HCT116 (cell line): ENCODE results near the gene ABHD12. TPM values are rescaled to one million over a fixed set of nuclear protein-coding genes. Genes with fewer than 3 reads are reported as not detected.

Experiments used
- ATAC-seq: fragments of 200-7000 bp; cut with Tn5 transposase; 2 replicates; pipeline ENCODE4 v1.9.1; 2020; ENCODE audit warnings: mild to moderate bottlenecking, moderate library complexity
- BruUV-seq: library from RNA; stranded (reverse); fragments of 400-500 nt; replicated peaks from 2 replicates; lab custom pipeline; 2021; lab: Mats Ljungman, UMichigan
- CTCF ChIA-PET: fragments of 300-600 bp; sonication (Branson Sonifier 250); formaldehyde crosslinking; loops from one replicate; lab custom pipeline; 2021; ENCODE audit warnings: antibody characterized with exemption; lab: Charles Lee
- POLR2A ChIA-PET: fragments of 300-600, 350-600 bp; sonication (Branson Sonifier 250); formaldehyde crosslinking; loops from one replicate; lab custom pipeline; 2021; ENCODE audit warnings: antibody characterized with exemption; lab: Charles Lee
- RAD21 ChIA-PET, 2 experiments: fragments of 300-600 bp; sonication (Branson Sonifier 250); formaldehyde crosslinking; loops; one replicate each; lab custom pipeline; 2023; ENCODE audit warnings: low total read pairs in 2 of 2; ENCODE audit not compliant: uncharacterized antibody in 2 of 2, unreplicated experiment in 2 of 2, low non-redundant PET in 1 of 2; lab: Charles Lee
- DNase-seq: peaks from one replicate; pipeline ENCODE4 v3.0.0-alpha.2; 2010; ENCODE audit warnings: low read depth, low spot score
- H2AFZ ChIP-seq: fragments of 200-600 bp; shearing (Covaris generic), sonication (generic); 2 replicates; pipeline ENCODE4 v1.6.1; 2017; ENCODE audit warnings: low read depth, mixed run types, mixed read lengths, antibody characterized with exemption, low read length; ENCODE audit not compliant: poor library complexity, severe bottlenecking
- H3K27ac ChIP-seq: 2 replicates; pipeline ENCODE4 v1.5.1; 2012; ENCODE audit warnings: low read depth, low read length
- H3K27me3 ChIP-seq: fragments of 200-600 bp; sonication (generic); 2 replicates; pipeline ENCODE4 v1.6.1; 2016; ENCODE audit warnings: mixed run types, low read length, mixed read lengths; ENCODE audit not compliant: insufficient read depth
- H3K36me3 ChIP-seq, 2 experiments: fragments of 200-500 bp in 1 of 2; fragments of 200-600 bp in 1 of 2; sonication (Bioruptor generic) in 1 of 2; sonication (generic) in 1 of 2; 2 replicates each; pipeline versions ENCODE4 v1.5.1 to v1.6.1; 2014 to 2016; ENCODE audit warnings: low read length in 2 of 2, inconsistent platforms in 1 of 2, mixed read lengths in 1 of 2, mixed run types in 1 of 2; ENCODE audit not compliant: insufficient read depth in 2 of 2, control insufficient read depth in 1 of 2
- H3K4me1 ChIP-seq, 2 experiments: fragments of 200-600 bp in 1 of 2; sonication (generic) in 1 of 2; 2 replicates each; pipeline versions ENCODE4 v1.5.1 to v1.6.1; 2012 to 2017; ENCODE audit warnings: low read length in 2 of 2, inconsistent platforms in 1 of 2, mild to moderate bottlenecking in 1 of 2, mixed read lengths in 1 of 2, mixed run types in 1 of 2, moderate library complexity in 1 of 2; ENCODE audit not compliant: insufficient read depth in 2 of 2, control insufficient read depth in 1 of 2
- H3K4me2 ChIP-seq: fragments of 200-600 bp; sonication (generic); 2 replicates; pipeline ENCODE4 v1.6.1; 2017; ENCODE audit warnings: mixed run types, low read length, mixed read lengths
- H3K4me3 ChIP-seq, 2 experiments: fragments of 200-600 bp in 1 of 2; sonication (generic) in 1 of 2; replicated peaks in 1 of 2; 2 replicates each; pipeline ENCODE4 v1.5.1; 2011 to 2016; ENCODE audit warnings: low read length in 2 of 2, control low read depth in 1 of 2, low read depth in 1 of 2, mild to moderate bottlenecking in 1 of 2, mixed read lengths in 1 of 2, mixed run types in 1 of 2
- H3K79me2 ChIP-seq: fragments of 200-600 bp; sonication (generic); 2 replicates; pipeline ENCODE4 v1.6.1; 2017; ENCODE audit warnings: mild to moderate bottlenecking, mixed run types, low read length, moderate library complexity, mixed read lengths; ENCODE audit not compliant: insufficient read depth
- H3K9ac ChIP-seq: fragments of 200-600 bp; sonication (generic); 2 replicates; pipeline ENCODE4 v1.6.1; 2016; ENCODE audit warnings: low read length, mixed read lengths
- H3K9me2 ChIP-seq: fragments of 200-600 bp; sonication (generic), shearing (Covaris generic); 2 replicates; pipeline ENCODE4 v1.6.1; 2017; ENCODE audit warnings: mixed run types, mild to moderate bottlenecking, moderate library complexity; ENCODE audit not compliant: insufficient read depth
- H3K9me3 ChIP-seq, 2 experiments: fragments of 200-500 bp in 1 of 2; fragments of 200-600 bp in 1 of 2; sonication (Bioruptor generic) in 1 of 2; sonication (generic) in 1 of 2; 2 replicates each; pipeline ENCODE4 v1.6.1; 2014 to 2017; ENCODE audit warnings: low read length in 2 of 2, mixed read lengths in 2 of 2, inconsistent platforms in 1 of 2, low read depth in 1 of 2, mild to moderate bottlenecking in 1 of 2, mixed run types in 1 of 2, moderate library complexity in 1 of 2; ENCODE audit not compliant: control insufficient read depth in 1 of 2, insufficient read depth in 1 of 2
- H4K20me1 ChIP-seq: fragments of 200-600 bp; sonication (generic), shearing (Covaris generic); 2 replicates; pipeline ENCODE4 v1.6.1; 2017; ENCODE audit warnings: mixed run types, mild to moderate bottlenecking, moderate library complexity; ENCODE audit not compliant: insufficient read depth
- CEBPB ChIP-seq: IDR thresholded peaks from 2 replicates; pipeline ENCODE4 v1.6.1; 2012; ENCODE audit warnings: low read depth
- ELF1 ChIP-seq: IDR thresholded peaks from 2 replicates; pipeline ENCODE4 v1.6.1; 2012; ENCODE audit warnings: low read depth, borderline replicate concordance
- EZH2 ChIP-seq: fragments of 200-600 bp; sonication (generic); IDR thresholded peaks from 2 replicates; pipeline ENCODE4 v1.6.1; 2017; ENCODE audit warnings: antibody characterized with exemption, mixed run types
- EZH2phosphoT487 ChIP-seq: fragments of 200-600 bp; IDR thresholded peaks from 2 replicates; pipeline ENCODE4 v1.6.1; 2018; ENCODE audit warnings: antibody characterized with exemption, borderline replicate concordance
- POLR2A ChIP-seq: IDR thresholded peaks from 2 replicates; pipeline ENCODE4 v1.7.0; 2011; ENCODE audit warnings: borderline replicate concordance; ENCODE audit not compliant: insufficient read depth, insufficient read length; ENCODE audit errors: extremely low read depth
- REST ChIP-seq: IDR thresholded peaks from 2 replicates; pipeline ENCODE4 v1.6.1; 2012; ENCODE audit warnings: low read depth
- TCF7L2 ChIP-seq: IDR thresholded peaks from 2 replicates; pipeline ENCODE4 v1.7.0; 2011; ENCODE audit warnings: borderline replicate concordance, inconsistent platforms; ENCODE audit not compliant: insufficient read depth, insufficient read length; ENCODE audit errors: extremely low read depth
- ZBTB33 ChIP-seq: IDR thresholded peaks from 2 replicates; pipeline ENCODE4 v1.6.1; 2011; ENCODE audit warnings: mild to moderate bottlenecking, low read length, moderate library complexity; ENCODE audit not compliant: insufficient replicate concordance; ENCODE audit errors: extremely low read depth
- ZNF274 ChIP-seq: fragments of 200-500 bp; sonication (Bioruptor generic); IDR thresholded peaks from 2 replicates; pipeline ENCODE4 v1.6.1; 2014; ENCODE audit warnings: mild to moderate bottlenecking, low read depth, low read length, inconsistent platforms
- intact Hi-C: fragments of 100-400 bp; cut with micrococcal nuclease; formaldehyde crosslinking; loops from 2 replicates; pipeline ENCODE4 v1.10.0; 2022
- total RNA-seq: library from RNA; stranded (reverse); gene quantifications from one replicate; pipeline ENCODE4 v1.2.1, GENCODE V29; 2021; ENCODE audit not compliant: unreplicated experiment

The ABHD12 gene
- total RNA-seq, 1 experiment from 2014 or later: 31.7 TPM

GRCh38 chr20:25258476-25258805 lies 132.2 kb downstream of the ABHD12 start (continued):
- TF ChIP-seq ELF1: no peak
- no peak for TF ChIP-seq POLR2A
- no peak for TF ChIP-seq CEBPB
- TF ChIP-seq, all 23 proteins: peak for 0

GRCh38 chr20:25257756-25258475 lies 132.7 kb downstream of the ABHD12 start:
- no peak overlapping the region for H3K27ac ChIP-seq
- RAD21 ChIA-PET: no interaction called here
- no peak overlapping the region for H3K9ac ChIP-seq
- H3K27me3 ChIP-seq: no peaks in the 10 kb centered on the region
- TF ChIP-seq TCF7L2 (no peak), EZH2 (no peak), REST (no peak), ZNF274 (no peak), POLR2A (no peak), ZBTB33 (no peak), EZH2phosphoT487 (no peak)
- TF ChIP-seq, all 23 proteins: peak for 0
- DNase-seq (no peak), ATAC-seq (no peak)
- BruUV-seq: no TSS peak
- Histone ChIP-seq H3K4me3 (no peak overlapping the region), H2AFZ (no peak overlapping the region), H3K9me3 (no peaks in the 10 kb centered on the region), H3K9me2 (no peaks in the 10 kb centered on the region), H4K20me1 (no peaks in the 10 kb centered on the region), H3K4me1 (peaks cover 17 to 22% of the 10 kb centered on the region in 2 experiments), H3K4me2 (no peak overlapping the region), H3K36me3 (0 out of 4 replicates have a peak, but pooled peaks cover 0 to 4% of the 10 kb centered on the region in 2 experiments), H3K79me2 (peaks cover 39% of the 10 kb centered on the region)
- POLR2A ChIA-PET: interaction anchor here (0.5 kb wide), 1 partner anchor 133 kb away, joined by 5 read pairs; the partner anchor contains the start of gene ABHD12
- CTCF ChIA-PET: no interaction called here
- intact Hi-C loops: loop anchor here (10.0 kb wide), 1 partner anchor 47 kb away; no protein-coding TSS in a partner anchor
